Occipital lobe (tissue), 2 donors: Measurements from ENCODE around the gene MYH1. TPM values are rescaled to one million over a fixed set of nuclear protein-coding genes. Genes with fewer than 3 reads are reported as not detected.
"Not testable (repeated sequence)": the region's sequence is repeated elsewhere in the genome, so short reads cannot be mapped to it uniquely, and the experiment has no call there.

Source experiments
- DNase-seq: peaks from one replicate; lab custom pipeline; 2025; lab: John Stamatoyannopoulos, UW
- total RNA-seq: library from RNA; depleted of rRNA; stranded (reverse); fragments of >200 nt; gene quantifications from one replicate; pipeline ENCODE4 v1.2.3, GENCODE V29; 2014

Gene MYH1
- total RNA-seq = not detected

GRCh38 chr17:10518271-10519037 lies at the start of gene MYH1:
MYH1 (minus strand) TSS chr17:10518542; CDS start chr17:10516642, 1,900 bp downstream.
- no peak for DNase-seq

- no peak for DNase-seq
Measured at GRCh38 chr17:10563991-10564660, 45.8 kb upstream of the MYH1 start.

GRCh38 chr17:10558049-10558448 lies 39.7 kb upstream of the MYH1 start:
- no peak for DNase-seq

- no peak for DNase-seq
Measured at GRCh38 chr17:10557422-10557821, 39.1 kb upstream of the MYH1 start.

- DNase-seq = no peak
Measured at GRCh38 chr17:10556301-10557005, 38.1 kb upstream of the MYH1 start.

GRCh38 chr17:10550014-10550413 lies 31.7 kb upstream of the MYH1 start:
- DNase-seq = no peak

GRCh38 chr17:10549096-10549842 lies 30.9 kb upstream of the MYH1 start, which contains the start of gene MYH2:
MYH2 (minus strand) TSS chr17:10549658; CDS start chr17:10547920, 1,738 bp downstream.
- no peak for DNase-seq

- DNase-seq = no peak
Measured at GRCh38 chr17:10547351-10547750, 29.0 kb upstream of the MYH1 start.

GRCh38 chr17:10543486-10543885 lies 25.1 kb upstream of the MYH1 start:
- DNase-seq = not testable (repeated sequence)

- not testable (repeated sequence) for DNase-seq
Measured at GRCh38 chr17:10541179-10541578, 22.8 kb upstream of the MYH1 start.

GRCh38 chr17:10532026-10532425 lies 13.7 kb upstream of the MYH1 start:
- no peak for DNase-seq

- DNase-seq = no peak
Measured at GRCh38 chr17:10527419-10527818, 9.1 kb upstream of the MYH1 start.

GRCh38 chr17:10526517-10526916 lies 8.2 kb upstream of the MYH1 start:
- no peak for DNase-seq

- DNase-seq = no peak
Measured at GRCh38 chr17:10523064-10523463, 4.7 kb upstream of the MYH1 start.

GRCh38 chr17:10521949-10522348 lies 3.6 kb upstream of the MYH1 start:
- DNase-seq = no peak

- no peak for DNase-seq
Measured at GRCh38 chr17:10516638-10517037, 1.7 kb downstream of the MYH1 start.

- no peak for DNase-seq
Measured at GRCh38 chr17:10516065-10516464, 2.3 kb downstream of the MYH1 start.

GRCh38 chr17:10513299-10514067 lies 4.9 kb downstream of the MYH1 start:
- no peak for DNase-seq

GRCh38 chr17:10512856-10513255 lies 5.5 kb downstream of the MYH1 start:
- DNase-seq = no peak

GRCh38 chr17:10499950-10500349 lies 18.4 kb downstream of the MYH1 start:
- DNase-seq = no peak

GRCh38 chr17:10492004-10492403 lies 26.3 kb downstream of the MYH1 start:
- no peak for DNase-seq
